Caco-2 (cell line): Measurements from ENCODE around the gene DYRK2. TPM values are rescaled to one million over a fixed set of nuclear protein-coding genes. Genes with fewer than 3 reads are reported as not detected.

Experiments used
- BruUV-seq: library from RNA; stranded (reverse); fragments of 400-500 nt; replicated peaks from 2 replicates; lab custom pipeline; 2021; lab: Mats Ljungman, UMichigan
- CTCF ChIA-PET: fragments of 300-600 bp; sonication (Branson Sonifier 250); formaldehyde crosslinking; loops from one replicate; lab custom pipeline; 2022; ENCODE audit warnings: antibody characterized with exemption; lab: Charles Lee
- POLR2A ChIA-PET: fragments of 300-600 bp; sonication (Branson Sonifier 250); formaldehyde crosslinking; loops from one replicate; lab custom pipeline; 2022; ENCODE audit warnings: antibody characterized with exemption; lab: Charles Lee
- DNase-seq, 2 experiments: peaks; one replicate each; pipeline versions ENCODE4 v3.0.0 to v3.0.0-alpha.2; 2020 to 2022
- H3K27me3 ChIP-seq: replicated peaks from 2 replicates; pipeline ENCODE4 v1.6.0; 2011; ENCODE audit warnings: low read length; ENCODE audit not compliant: control insufficient read depth, insufficient read depth
- H3K36me3 ChIP-seq: 2 replicates; pipeline ENCODE4 v1.5.1; 2011; ENCODE audit warnings: low read length; ENCODE audit not compliant: control insufficient read depth, insufficient read depth
- H3K4me1 ChIP-seq: fragments of 250-450 bp; sonication (Bioruptor Pico); 2 replicates; pipeline ENCODE4 v1.5.1; 2020; ENCODE audit warnings: mild to moderate bottlenecking
- H3K4me3 ChIP-seq: 2 replicates; pipeline ENCODE4 v1.5.1; 2011; ENCODE audit warnings: low read depth, mild to moderate bottlenecking, control low read depth, low read length
- H3K9me3 ChIP-seq: fragments of 250-450 bp; sonication (Bioruptor Pico); 2 replicates; pipeline ENCODE4 v1.5.1; 2020; ENCODE audit warnings: mild to moderate bottlenecking, moderate library complexity
- H3K27ac Mint-ChIP-seq: one replicate; pipeline ENCODE4 v1.8.0; 2022; ENCODE audit warnings: mixed read lengths; ENCODE audit not compliant: unreplicated experiment
- H3K27me3 Mint-ChIP-seq: one replicate; pipeline ENCODE4 v1.8.0; 2022; ENCODE audit warnings: mixed read lengths; ENCODE audit not compliant: insufficient read depth, unreplicated experiment
- H3K36me3 Mint-ChIP-seq: one replicate; pipeline ENCODE4 v1.8.0; 2022; ENCODE audit warnings: mild to moderate bottlenecking, mixed read lengths; ENCODE audit not compliant: insufficient read depth, unreplicated experiment
- H3K4me1 Mint-ChIP-seq: one replicate; pipeline ENCODE4 v1.8.0; 2022; ENCODE audit warnings: low read depth, mixed read lengths; ENCODE audit not compliant: unreplicated experiment
- H3K4me3 Mint-ChIP-seq: one replicate; pipeline ENCODE4 v1.8.0; 2022; ENCODE audit warnings: mild to moderate bottlenecking, moderate library complexity, mixed read lengths; ENCODE audit not compliant: unreplicated experiment
- H3K9me3 Mint-ChIP-seq: one replicate; pipeline ENCODE4 v1.8.0; 2022; ENCODE audit warnings: mixed read lengths; ENCODE audit not compliant: unreplicated experiment
- intact Hi-C: fragments of 100-400 bp; cut with micrococcal nuclease; formaldehyde crosslinking; loops from one replicate; pipeline ENCODE4 v1.10.0; 2022; ENCODE audit not compliant: unreplicated experiment
- total RNA-seq: library from RNA; stranded (reverse); gene quantifications from 2 replicates; pipeline ENCODE4 v1.2.3, GENCODE V29; 2022
- TF ChIP-seq, protein P1 (sequence below), 2 experiments: fragments of 200-600 bp in 1 of 2; IDR thresholded peaks; 1 replicate in 1 of 2; 2 replicates in 1 of 2; pipeline versions ENCODE4 v1.5.1 to v1.8.0; 2011 to 2022; ENCODE audit warnings: antibody characterized with exemption in 1 of 2, control low read depth in 1 of 2, inconsistent platforms in 1 of 2, low read depth in 1 of 2, low read length in 1 of 2, mild to moderate bottlenecking in 1 of 2, moderate library complexity in 1 of 2; ENCODE audit not compliant: insufficient read depth in 1 of 2, severe bottlenecking in 1 of 2, unreplicated experiment in 1 of 2

Gene DYRK2
- total RNA-seq, 1 experiment from 2014 or later = 24.6 TPM

DNA sequence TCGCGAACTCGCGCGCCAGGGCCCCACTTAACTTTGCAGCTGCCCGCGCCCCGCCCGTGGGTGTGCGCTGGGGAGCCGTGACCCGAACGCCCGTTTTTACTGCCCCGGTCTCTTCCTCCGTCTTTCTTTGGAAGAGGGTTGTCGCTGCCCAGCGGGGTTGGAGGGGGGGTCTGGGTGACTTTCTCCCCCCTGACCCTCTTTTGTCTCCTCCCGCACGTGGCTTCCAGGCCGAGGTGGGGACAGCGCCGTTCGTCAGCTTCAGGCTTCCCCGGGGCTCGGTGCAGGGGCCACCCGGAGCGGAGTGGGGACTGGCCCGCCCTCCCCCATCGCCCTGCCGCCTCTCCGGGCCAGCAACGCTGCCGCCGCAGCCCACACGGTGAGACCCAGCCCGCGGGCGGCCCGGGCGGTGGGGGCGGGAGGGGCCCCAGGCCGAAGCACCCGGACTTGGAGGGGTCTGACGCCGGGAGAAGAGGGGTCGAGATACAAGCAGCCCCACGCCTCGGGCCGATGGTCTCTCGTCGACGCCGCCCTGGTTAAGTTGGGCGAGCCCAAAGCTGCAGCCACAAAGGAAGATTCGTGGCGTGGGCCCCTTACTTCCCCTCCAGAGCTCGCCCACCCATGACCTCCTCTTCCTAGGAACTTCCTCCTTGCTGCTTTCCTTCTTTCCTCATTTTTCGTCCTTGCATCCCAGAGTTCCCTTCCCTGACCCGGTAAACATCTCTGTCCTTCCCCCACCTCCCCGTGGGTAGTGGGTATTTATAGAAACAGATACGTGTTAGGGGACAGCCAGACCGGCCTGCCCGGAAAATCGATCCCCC, 1.2 kb downstream of the DYRK2 start:
- H3K27me3 Mint-ChIP-seq = no peaks in the 10 kb centered on the region
- peaks cover 24% of the 10 kb centered on the region; the same call in 1 of the 2 replicates for H3K4me1 ChIP-seq
- H3K36me3 Mint-ChIP-seq = peaks cover 11% of the 10 kb centered on the region
- peak overlapping the region; percentile 79 for H3K4me3 Mint-ChIP-seq
- H3K27me3 ChIP-seq = no peaks in the 10 kb centered on the region
- peak overlapping the region; percentile 75 for H3K4me3 ChIP-seq
- ChIA-PET CTCF (interaction anchor here (0.6 kb wide), 1 partner anchor 294 kb away, joined by 4 read pairs; no protein-coding TSS in a partner anchor), POLR2A (no interaction called here)
- TF ChIP-seq, protein P1, sequence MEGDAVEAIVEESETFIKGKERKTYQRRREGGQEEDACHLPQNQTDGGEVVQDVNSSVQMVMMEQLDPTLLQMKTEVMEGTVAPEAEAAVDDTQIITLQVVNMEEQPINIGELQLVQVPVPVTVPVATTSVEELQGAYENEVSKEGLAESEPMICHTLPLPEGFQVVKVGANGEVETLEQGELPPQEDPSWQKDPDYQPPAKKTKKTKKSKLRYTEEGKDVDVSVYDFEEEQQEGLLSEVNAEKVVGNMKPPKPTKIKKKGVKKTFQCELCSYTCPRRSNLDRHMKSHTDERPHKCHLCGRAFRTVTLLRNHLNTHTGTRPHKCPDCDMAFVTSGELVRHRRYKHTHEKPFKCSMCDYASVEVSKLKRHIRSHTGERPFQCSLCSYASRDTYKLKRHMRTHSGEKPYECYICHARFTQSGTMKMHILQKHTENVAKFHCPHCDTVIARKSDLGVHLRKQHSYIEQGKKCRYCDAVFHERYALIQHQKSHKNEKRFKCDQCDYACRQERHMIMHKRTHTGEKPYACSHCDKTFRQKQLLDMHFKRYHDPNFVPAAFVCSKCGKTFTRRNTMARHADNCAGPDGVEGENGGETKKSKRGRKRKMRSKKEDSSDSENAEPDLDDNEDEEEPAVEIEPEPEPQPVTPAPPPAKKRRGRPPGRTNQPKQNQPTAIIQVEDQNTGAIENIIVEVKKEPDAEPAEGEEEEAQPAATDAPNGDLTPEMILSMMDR (IDR thresholded peaks at IDR 0.05; ENCODE audit: insufficient read depth in 1 of 2, low read depth in 1 of 2, low read length in 1 of 2, severe bottlenecking in 1 of 2, unreplicated experiment in 1 of 2) = no peak
- intact Hi-C loops = loop anchor here (2.0 to 10.0 kb wide), 2 partner anchors 61 to 295 kb away; no protein-coding TSS in a partner anchor
- DNase-seq = peak; percentile 38 to 48
- H3K9me3 ChIP-seq = no peaks in the 10 kb centered on the region
- no peaks in the 10 kb centered on the region; the same call in 1 of the 2 replicates for H3K36me3 ChIP-seq
- BruUV-seq = no TSS peak
- H3K27ac Mint-ChIP-seq = peak overlapping the region; percentile 77
- H3K9me3 Mint-ChIP-seq = no peaks in the 10 kb centered on the region
- H3K4me1 Mint-ChIP-seq = peaks cover 14% of the 10 kb centered on the region

GRCh38 chr12:67650388-67651131, 2.0 kb downstream of the DYRK2 start:
- BruUV-seq = no TSS peak
- Mint-ChIP-seq H3K27me3 (no peaks in the 10 kb centered on the region), H3K36me3 (peaks cover 12% of the 10 kb centered on the region), H3K9me3 (no peaks in the 10 kb centered on the region), H3K4me1 (peaks cover 14% of the 10 kb centered on the region), H3K27ac (peak overlapping the region; percentile 77), H3K4me3 (peak overlapping the region; percentile 79)
- no peaks in the 10 kb centered on the region for H3K9me3 ChIP-seq
- H3K36me3 ChIP-seq = no peaks in the 10 kb centered on the region; the same call in 1 of the 2 replicates
- peaks cover 24% of the 10 kb centered on the region; the same call in 1 of the 2 replicates for H3K4me1 ChIP-seq
- ChIA-PET CTCF (no interaction called here), POLR2A (no interaction called here)
- no peak for DNase-seq
- H3K4me3 ChIP-seq = peak overlapping the region; percentile 75
- H3K27me3 ChIP-seq = no peaks in the 10 kb centered on the region
- intact Hi-C loops = no loop called here
- TF ChIP-seq, protein P1 (IDR thresholded peaks at IDR 0.05; ENCODE audit: insufficient read depth in 1 of 2, low read depth in 1 of 2, low read length in 1 of 2, severe bottlenecking in 1 of 2, unreplicated experiment in 1 of 2) = no peak

DNA sequence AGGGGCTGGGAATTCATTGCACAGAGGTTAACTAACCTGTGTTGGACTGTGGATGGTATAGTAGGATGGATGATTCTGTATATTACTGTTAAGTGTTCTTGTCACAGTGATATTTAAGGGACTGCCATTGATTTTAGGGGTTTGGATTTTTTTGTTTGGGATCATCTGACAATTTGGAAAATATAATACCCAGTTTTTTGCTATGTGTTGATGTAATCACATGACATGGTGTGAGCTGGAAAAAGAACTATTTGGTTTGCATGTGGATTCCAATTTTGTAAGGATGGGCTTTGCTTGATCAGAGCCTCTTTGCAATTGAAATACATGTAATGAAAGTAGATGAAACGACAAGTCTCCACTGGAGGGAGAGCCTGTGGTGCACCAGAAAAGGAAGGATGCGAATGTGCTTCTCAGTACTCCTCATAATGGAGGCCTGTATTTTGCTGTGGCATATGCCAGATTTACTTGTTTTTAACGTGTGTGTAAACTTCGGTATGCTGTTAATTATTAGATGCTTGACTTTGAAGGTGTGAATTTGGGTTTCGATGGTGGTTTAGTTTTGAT, 2.7 kb downstream of the DYRK2 start:
- Mint-ChIP-seq H3K27me3 (no peaks in the 10 kb centered on the region), H3K9me3 (no peaks in the 10 kb centered on the region), H3K27ac (peak overlapping the region; percentile 77), H3K4me1 (peaks cover 14% of the 10 kb centered on the region), H3K4me3 (peak overlapping the region; percentile 79), H3K36me3 (peaks cover 12% of the 10 kb centered on the region)
- peaks cover 24% of the 10 kb centered on the region; the same call in 1 of the 2 replicates for H3K4me1 ChIP-seq
- H3K9me3 ChIP-seq = no peaks in the 10 kb centered on the region
- no peak for DNase-seq
- intact Hi-C loops = no loop called here
- H3K36me3 ChIP-seq = no peaks in the 10 kb centered on the region; the same call in 1 of the 2 replicates
- no peaks in the 10 kb centered on the region for H3K27me3 ChIP-seq
- BruUV-seq = no TSS peak
- H3K4me3 ChIP-seq = 0 out of 2 replicates have a peak overlapping the region, but pooled peaks have one; percentile 15
- TF ChIP-seq, protein P1 (IDR thresholded peaks at IDR 0.05; ENCODE audit: insufficient read depth in 1 of 2, low read depth in 1 of 2, low read length in 1 of 2, severe bottlenecking in 1 of 2, unreplicated experiment in 1 of 2) = no peak
- POLR2A ChIA-PET = no interaction called here
- CTCF ChIA-PET = no interaction called here
